PC-3 (cell line): Measurements from ENCODE around the gene PPP1R17. TPM values are rescaled to one million over a fixed set of nuclear protein-coding genes. Genes with fewer than 3 reads are reported as not detected.

ENCODE experiments used
- ATAC-seq: fragments of 200-7000 bp; cut with Tn5 transposase; 2 replicates; pipeline ENCODE4 v1.9.1; 2020; ENCODE audit warnings: mild to moderate bottlenecking, moderate library complexity
- BruUV-seq: library from RNA; stranded (reverse); fragments of 400-500 nt; replicated peaks from 2 replicates; lab custom pipeline; 2021; lab: Mats Ljungman, UMichigan
- CTCF ChIA-PET: fragments of 300-600 bp; sonication (Branson Sonifier 250); formaldehyde crosslinking; loops from one replicate; lab custom pipeline; 2022; ENCODE audit warnings: antibody characterized with exemption; lab: Charles Lee
- POLR2A ChIA-PET: fragments of 300-600 bp; sonication (Branson Sonifier 250); formaldehyde crosslinking; loops from one replicate; lab custom pipeline; 2022; ENCODE audit warnings: antibody characterized with exemption; ENCODE audit not compliant: unreplicated experiment; lab: Charles Lee
- DNase-seq: peaks from one replicate; pipeline ENCODE4 v3.0.0-alpha.2; 2015
- H2AFZ ChIP-seq: fragments of 300-600 bp; sonication (generic); 2 replicates; pipeline ENCODE4 v1.6.0; 2016; ENCODE audit warnings: antibody characterized with exemption, low read length
- H3F3A ChIP-seq: fragments of 300-600 bp; sonication (generic); one replicate; pipeline ENCODE4 v1.6.0; 2017; ENCODE audit warnings: antibody characterized with exemption, low read length, control low read depth, mild to moderate bottlenecking; ENCODE audit not compliant: unreplicated experiment
- H3K27ac ChIP-seq: fragments of 300-600 bp; sonication (generic); 2 replicates; pipeline ENCODE4 v1.5.1; 2016; ENCODE audit warnings: mild to moderate bottlenecking, low read length
- H3K27me3 ChIP-seq: fragments of 300-600 bp; sonication (generic); 2 replicates; pipeline ENCODE4 v1.6.1; 2016; ENCODE audit warnings: low read length, mixed read lengths
- H3K36me3 ChIP-seq: fragments of 300-600 bp; sonication (generic); 2 replicates; pipeline ENCODE4 v1.6.1; 2016; ENCODE audit warnings: low read depth, mixed run types, low read length, mixed read lengths
- H3K4me1 ChIP-seq: fragments of 300-600 bp; sonication (generic); 2 replicates; pipeline ENCODE4 v1.5.1; 2016; ENCODE audit warnings: low read length; ENCODE audit not compliant: insufficient read depth
- H3K4me2 ChIP-seq: fragments of 300-600 bp; sonication (generic); 2 replicates; pipeline ENCODE4 v1.6.0; 2016; ENCODE audit warnings: low read length
- H3K4me3 ChIP-seq: fragments of 300-600 bp; sonication (generic); 2 replicates; pipeline ENCODE4 v1.5.1; 2016; ENCODE audit warnings: mild to moderate bottlenecking, low read length, mixed read lengths
- H3K79me2 ChIP-seq: fragments of 300-600 bp; sonication (generic); 2 replicates; pipeline ENCODE4 v1.6.1; 2017; ENCODE audit warnings: low read length, mixed read lengths
- H3K9ac ChIP-seq: fragments of 300-600 bp; sonication (generic); 2 replicates; pipeline ENCODE4 v1.6.0; 2016; ENCODE audit warnings: mild to moderate bottlenecking, low read length
- H3K9me2 ChIP-seq: fragments of 300-600 bp; sonication (generic); replicated peaks from 2 replicates; pipeline ENCODE4 v1.6.1; 2016; ENCODE audit warnings: mixed run types, low read length, mixed read lengths
- H3K9me3 ChIP-seq: fragments of 300-600 bp; sonication (generic); 2 replicates; pipeline ENCODE4 v1.6.1; 2016; ENCODE audit warnings: low read length, mixed read lengths
- H4K20me1 ChIP-seq: fragments of 300-600 bp; sonication (generic); 2 replicates; pipeline ENCODE4 v1.6.1; 2016; ENCODE audit warnings: low read length, mixed read lengths
- EZH2 ChIP-seq: fragments of 300-600 bp; sonication (generic); IDR thresholded peaks from one replicate; pipeline ENCODE4 v1.6.1; 2017; ENCODE audit warnings: antibody characterized with exemption, mild to moderate bottlenecking, low read length; ENCODE audit not compliant: unreplicated experiment
- EZH2phosphoT487 ChIP-seq: fragments of 300-600 bp; sonication (generic); IDR thresholded peaks from 2 replicates; pipeline ENCODE4 v1.6.1; 2018; ENCODE audit warnings: mild to moderate bottlenecking, antibody characterized with exemption, low read length, borderline replicate concordance
- intact Hi-C: fragments of 100-400 bp; cut with micrococcal nuclease; formaldehyde crosslinking; loops from 2 replicates; pipeline ENCODE4 v1.9.0; 2023
- total RNA-seq: library from RNA; depleted of rRNA; stranded (reverse); fragments of >200 nt; gene quantifications from 2 replicates; pipeline ENCODE4 v1.2.3, GENCODE V29; 2014
- TF ChIP-seq, protein P1 (sequence below): fragments of 300-600 bp; sonication (generic); conservative IDR thresholded peaks from 2 replicates; pipeline ENCODE4 v1.5.1; 2017; ENCODE audit warnings: antibody characterized with exemption, low read depth, mild to moderate bottlenecking, low read length

Gene PPP1R17
- total RNA-seq, 1 experiment from 2014 or later: not detected

DNA sequence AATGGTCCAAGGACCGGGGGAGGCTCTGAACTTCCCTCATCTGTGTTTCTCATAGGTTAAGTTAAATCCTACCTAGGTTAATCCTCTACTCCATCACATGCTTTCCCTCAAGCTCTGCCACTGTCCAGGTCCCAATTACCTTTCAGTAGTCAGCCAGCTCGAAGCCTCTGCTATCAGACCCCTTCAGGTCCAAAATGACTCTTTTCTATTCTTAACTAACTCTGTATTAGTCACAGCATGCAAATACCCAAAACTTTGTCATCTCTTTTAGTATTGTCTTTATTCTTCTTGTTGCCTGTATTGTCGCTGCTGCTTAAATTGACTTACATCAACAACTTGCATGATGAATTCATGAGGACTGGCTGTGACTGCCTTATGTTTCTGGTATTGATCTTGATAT, 15.3 kb downstream of the PPP1R17 start:
- Histone ChIP-seq H3F3A (no peaks in the 10 kb centered on the region), H3K4me1 (no peaks in the 10 kb centered on the region), H3K9ac (no peak overlapping the region), H3K9me2 (no peaks in the 10 kb centered on the region), H3K9me3 (no peaks in the 10 kb centered on the region), H3K27me3 (peaks cover 94% of the 10 kb centered on the region), H4K20me1 (no peaks in the 10 kb centered on the region), H3K27ac (no peak overlapping the region), H2AFZ (no peak overlapping the region), H3K4me3 (no peak overlapping the region), H3K4me2 (no peak overlapping the region), H3K36me3 (no peaks in the 10 kb centered on the region), H3K79me2 (no peaks in the 10 kb centered on the region)
- ChIA-PET POLR2A (no interaction called here), CTCF (no interaction called here)
- intact Hi-C loops: no loop called here
- ATAC-seq: no peak
- BruUV-seq: no TSS peak
- TF ChIP-seq, protein P1, sequence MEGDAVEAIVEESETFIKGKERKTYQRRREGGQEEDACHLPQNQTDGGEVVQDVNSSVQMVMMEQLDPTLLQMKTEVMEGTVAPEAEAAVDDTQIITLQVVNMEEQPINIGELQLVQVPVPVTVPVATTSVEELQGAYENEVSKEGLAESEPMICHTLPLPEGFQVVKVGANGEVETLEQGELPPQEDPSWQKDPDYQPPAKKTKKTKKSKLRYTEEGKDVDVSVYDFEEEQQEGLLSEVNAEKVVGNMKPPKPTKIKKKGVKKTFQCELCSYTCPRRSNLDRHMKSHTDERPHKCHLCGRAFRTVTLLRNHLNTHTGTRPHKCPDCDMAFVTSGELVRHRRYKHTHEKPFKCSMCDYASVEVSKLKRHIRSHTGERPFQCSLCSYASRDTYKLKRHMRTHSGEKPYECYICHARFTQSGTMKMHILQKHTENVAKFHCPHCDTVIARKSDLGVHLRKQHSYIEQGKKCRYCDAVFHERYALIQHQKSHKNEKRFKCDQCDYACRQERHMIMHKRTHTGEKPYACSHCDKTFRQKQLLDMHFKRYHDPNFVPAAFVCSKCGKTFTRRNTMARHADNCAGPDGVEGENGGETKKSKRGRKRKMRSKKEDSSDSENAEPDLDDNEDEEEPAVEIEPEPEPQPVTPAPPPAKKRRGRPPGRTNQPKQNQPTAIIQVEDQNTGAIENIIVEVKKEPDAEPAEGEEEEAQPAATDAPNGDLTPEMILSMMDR: no peak
- TF ChIP-seq EZH2phosphoT487 (no peak), EZH2 (no peak)
- DNase-seq: no peak

GRCh38 chr7:31705377-31705776, 18.4 kb downstream of the PPP1R17 start:
- intact Hi-C loops: no loop called here
- BruUV-seq: no TSS peak
- H3K36me3 ChIP-seq: no peaks in the 10 kb centered on the region
- H3K27ac ChIP-seq: no peak overlapping the region
- no peak overlapping the region for H3K9ac ChIP-seq
- H3K4me3 ChIP-seq: no peak overlapping the region
- ChIA-PET CTCF (no interaction called here), POLR2A (no interaction called here)
- no peaks in the 10 kb centered on the region for H3K4me1 ChIP-seq
- no peaks in the 10 kb centered on the region for H4K20me1 ChIP-seq
- peaks cover 97% of the 10 kb centered on the region for H3K27me3 ChIP-seq
- DNase-seq (no peak), ATAC-seq (no peak)
- TF ChIP-seq, protein P1: no peak
- TF ChIP-seq EZH2phosphoT487: no peak
- H3K9me2 ChIP-seq: no peaks in the 10 kb centered on the region
- H2AFZ ChIP-seq: no peak overlapping the region
- no peak overlapping the region for H3K4me2 ChIP-seq
- H3F3A ChIP-seq: no peaks in the 10 kb centered on the region
- H3K9me3 ChIP-seq: no peaks in the 10 kb centered on the region
- no peaks in the 10 kb centered on the region for H3K79me2 ChIP-seq

- no peaks in the 10 kb centered on the region for H4K20me1 ChIP-seq
- intact Hi-C loops: no loop called here
- H3K79me2 ChIP-seq: no peaks in the 10 kb centered on the region
- H3K9me2 ChIP-seq: no peaks in the 10 kb centered on the region
- no peak overlapping the region for H3K9ac ChIP-seq
- ChIA-PET CTCF (no interaction called here), POLR2A (no interaction called here)
- ATAC-seq (no peak), DNase-seq (no peak)
- no TSS peak for BruUV-seq
- H3K27me3 ChIP-seq: peaks cover 90% of the 10 kb centered on the region
- no peaks in the 10 kb centered on the region for H3K4me1 ChIP-seq
- no peaks in the 10 kb centered on the region for H3K9me3 ChIP-seq
- no peak overlapping the region for H3K4me2 ChIP-seq
- H3F3A ChIP-seq: no peaks in the 10 kb centered on the region
- H3K4me3 ChIP-seq: no peak overlapping the region
- TF ChIP-seq EZH2phosphoT487: no peak
- TF ChIP-seq EZH2: no peak
- TF ChIP-seq, protein P1: no peak
- H3K36me3 ChIP-seq: no peaks in the 10 kb centered on the region
- no peak overlapping the region for H3K27ac ChIP-seq
- H2AFZ ChIP-seq: no peak overlapping the region
These were observed 20.1 kb downstream of the PPP1R17 start for GRCh38 chr7:31707089-31707488.
